ENCODE measurements around the gene FANCD2OS.
"Not testable (repeated sequence)": the region's sequence is repeated elsewhere in the genome, so short reads cannot be mapped to it uniquely, and the experiment has no call there.

The FANCD2OS gene

GRCh38 chr3:10091387-10091786, 16.7 kb downstream of the FANCD2OS start:
- DNase-seq (ENCODE audit: low spot score): not testable (repeated sequence)

- DNase-seq (ENCODE audit: low spot score): not testable (repeated sequence)
These were observed 17.3 kb downstream of the FANCD2OS start for GRCh38 chr3:10090774-10091173.

- DNase-seq (ENCODE audit: low spot score): no peak
These were observed 17.9 kb downstream of the FANCD2OS start for GRCh38 chr3:10090179-10090578.

- no peak for DNase-seq (ENCODE audit: low spot score)
These were observed 19.8 kb downstream of the FANCD2OS start for GRCh38 chr3:10088256-10088655.

- no peak for DNase-seq (ENCODE audit: low spot score)
These were observed 22.3 kb downstream of the FANCD2OS start for GRCh38 chr3:10085738-10086137.

GRCh38 chr3:10081871-10082270, 26.2 kb downstream of the FANCD2OS start:
- no peak for DNase-seq (ENCODE audit: low spot score)

- no peak for DNase-seq (ENCODE audit: low spot score)
These were observed 33.4 kb downstream of the FANCD2OS start for GRCh38 chr3:10074666-10075065.

- DNase-seq (ENCODE audit: low spot score): not testable (repeated sequence)
These were observed 38.0 kb downstream of the FANCD2OS start for GRCh38 chr3:10070077-10070476.

GRCh38 chr3:10055097-10055496, 53.0 kb downstream of the FANCD2OS start:
- no peak for DNase-seq (ENCODE audit: low spot score)

Measured in hepatic stellate cell (primary cell).